Stimulated activated CD8-positive, alpha-beta memory T cell treated with anti-CD3 and anti-CD28 coated beads, Interleukin-12 subunit alpha, Interleukin-12 subunit beta, amount 100 ng/mL, for 24 hours (primary cell): Measurements from ENCODE around the gene MESP2.

Source experiments
- DNase-seq: peaks from one replicate; pipeline ENCODE4 v3.0.0-alpha.2; 2020; ENCODE audit errors: extremely low read depth

The MESP2 gene

GRCh38 chr15:89817701-89818280, 41.7 kb downstream of the MESP2 start:
- no peak for DNase-seq

- no peak for DNase-seq
Measured at GRCh38 chr15:89818287-89818686, 42.2 kb downstream of the MESP2 start.

- DNase-seq, result no peak
Measured at GRCh38 chr15:89820666-89821611, 44.8 kb downstream of the MESP2 start.

- no peak for DNase-seq
Measured at GRCh38 chr15:89822026-89822425, 45.9 kb downstream of the MESP2 start.

GRCh38 chr15:89822611-89822950, 46.4 kb downstream of the MESP2 start:
- DNase-seq, result no peak

- DNase-seq, result no peak
Measured at GRCh38 chr15:89822951-89823711, 47.0 kb downstream of the MESP2 start.

GRCh38 chr15:89823836-89824606, 47.9 kb downstream of the MESP2 start:
- DNase-seq, result no peak

- DNase-seq, result no peak
Measured at GRCh38 chr15:89824607-89824867, 48.4 kb downstream of the MESP2 start.

GRCh38 chr15:89825271-89825940, 49.3 kb downstream of the MESP2 start:
- DNase-seq, result no peak

- DNase-seq, result no peak
Measured at GRCh38 chr15:89826671-89827655, 50.8 kb downstream of the MESP2 start.

- no peak for DNase-seq
Measured at GRCh38 chr15:89827829-89828228, 51.7 kb downstream of the MESP2 start.
